Measurements from ENCODE around the gene DLG2. TPM values are rescaled to one million over a fixed set of nuclear protein-coding genes. Genes with fewer than 3 reads are reported as not detected.

Gene DLG2
- total RNA-seq, 1 donor from 2014 or later = 5.1 TPM

- H3K4me3 Mint-ChIP-seq (ENCODE audit: unreplicated experiment) = no peak overlapping the region
- DNase-seq (ENCODE audit: low spot score) = no peak
- H3K36me3 Mint-ChIP-seq (ENCODE audit: low read depth, unreplicated experiment) = no peaks in the 10 kb centered on the region
- no peak overlapping the region for H3K27ac Mint-ChIP-seq (ENCODE audit: unreplicated experiment)
- H3K4me1 Mint-ChIP-seq (ENCODE audit: unreplicated experiment) = peaks cover 6% of the 10 kb centered on the region
- no peaks in the 10 kb centered on the region for H3K9me3 Mint-ChIP-seq (ENCODE audit: unreplicated experiment)
- H3K27me3 Mint-ChIP-seq (ENCODE audit: unreplicated experiment) = no peaks in the 10 kb centered on the region
- no peak for TF ChIP-seq CTCF (IDR thresholded peaks at IDR 0.05; ENCODE audit: unreplicated experiment)
These were observed 712.6 kb downstream of the DLG2 start for GRCh38 chr11:84914511-84914910.

GRCh38 chr11:84909740-84910139, 717.4 kb downstream of the DLG2 start:
- Mint-ChIP-seq H3K4me1 (ENCODE audit: unreplicated experiment) (peaks cover 6% of the 10 kb centered on the region), H3K36me3 (ENCODE audit: low read depth, unreplicated experiment) (no peaks in the 10 kb centered on the region), H3K27me3 (ENCODE audit: unreplicated experiment) (no peaks in the 10 kb centered on the region), H3K9me3 (ENCODE audit: unreplicated experiment) (no peaks in the 10 kb centered on the region), H3K27ac (ENCODE audit: unreplicated experiment) (peak overlapping the region; percentile 14), H3K4me3 (ENCODE audit: unreplicated experiment) (no peak overlapping the region)
- no peak for DNase-seq (ENCODE audit: low spot score)
- no peak for TF ChIP-seq CTCF (IDR thresholded peaks at IDR 0.05; ENCODE audit: unreplicated experiment)

GRCh38 chr11:84906995-84907394, 720.1 kb downstream of the DLG2 start:
- H3K27me3 Mint-ChIP-seq (ENCODE audit: unreplicated experiment) = no peaks in the 10 kb centered on the region
- DNase-seq (ENCODE audit: low spot score) = no peak

GRCh38 chr11:84905411-84905810, 721.7 kb downstream of the DLG2 start:
- DNase-seq (ENCODE audit: low spot score) = no peak
- Mint-ChIP-seq H3K4me1 (ENCODE audit: unreplicated experiment) (peaks cover 6% of the 10 kb centered on the region), H3K4me3 (ENCODE audit: unreplicated experiment) (no peak overlapping the region), H3K9me3 (ENCODE audit: unreplicated experiment) (no peaks in the 10 kb centered on the region), H3K36me3 (ENCODE audit: low read depth, unreplicated experiment) (no peaks in the 10 kb centered on the region), H3K27me3 (ENCODE audit: unreplicated experiment) (no peaks in the 10 kb centered on the region), H3K27ac (ENCODE audit: unreplicated experiment) (no peak overlapping the region)
- TF ChIP-seq CTCF (IDR thresholded peaks at IDR 0.05; ENCODE audit: unreplicated experiment) = no peak

More at GRCh38 chr11:84906995-84907394, 720.1 kb downstream of the DLG2 start:
- no peak for TF ChIP-seq CTCF (IDR thresholded peaks at IDR 0.05; ENCODE audit: unreplicated experiment)
- H3K4me3 Mint-ChIP-seq (ENCODE audit: unreplicated experiment) = no peak overlapping the region
- no peak overlapping the region for H3K27ac Mint-ChIP-seq (ENCODE audit: unreplicated experiment)
- peaks cover 6% of the 10 kb centered on the region for H3K4me1 Mint-ChIP-seq (ENCODE audit: unreplicated experiment)
- no peaks in the 10 kb centered on the region for H3K9me3 Mint-ChIP-seq (ENCODE audit: unreplicated experiment)
- no peaks in the 10 kb centered on the region for H3K36me3 Mint-ChIP-seq (ENCODE audit: low read depth, unreplicated experiment)

DNA sequence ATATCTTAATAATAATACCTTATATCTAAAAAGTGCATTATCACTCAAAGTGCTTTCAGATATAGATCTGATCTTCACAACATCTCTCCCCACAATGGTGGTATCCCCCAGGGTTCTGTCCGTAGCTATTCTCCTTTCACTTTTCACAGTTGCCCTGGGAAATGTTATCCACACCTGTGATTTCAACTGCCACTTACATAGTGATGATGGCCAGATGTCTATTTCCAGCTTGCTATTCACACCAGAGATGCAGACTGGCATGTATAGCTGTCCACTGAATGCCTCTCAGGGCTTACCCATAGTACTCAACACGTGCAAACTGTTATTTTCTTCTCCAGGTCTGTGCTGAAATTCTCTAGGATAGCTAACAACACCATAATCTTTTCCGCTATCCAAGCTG, 724.7 kb downstream of the DLG2 start:
- DNase-seq (ENCODE audit: low spot score) = no peak
- no peaks in the 10 kb centered on the region for H3K4me1 Mint-ChIP-seq (ENCODE audit: unreplicated experiment)
- no peaks in the 10 kb centered on the region for H3K36me3 Mint-ChIP-seq (ENCODE audit: low read depth, unreplicated experiment)
- no peaks in the 10 kb centered on the region for H3K27me3 Mint-ChIP-seq (ENCODE audit: unreplicated experiment)
- no peak for TF ChIP-seq CTCF (IDR thresholded peaks at IDR 0.05; ENCODE audit: unreplicated experiment)
- no peak overlapping the region for H3K4me3 Mint-ChIP-seq (ENCODE audit: unreplicated experiment)
- no peak overlapping the region for H3K27ac Mint-ChIP-seq (ENCODE audit: unreplicated experiment)
- H3K9me3 Mint-ChIP-seq (ENCODE audit: unreplicated experiment) = no peaks in the 10 kb centered on the region
